Heart right ventricle (tissue), 16 donors: ENCODE data around the gene RPN2. TPM values are rescaled to one million over a fixed set of nuclear protein-coding genes. Genes with fewer than 3 reads are reported as not detected.

Experiments
- ATAC-seq, 8 donors: fragments of 200-7000 bp; cut with Tn5 transposase; one replicate each; pipeline ENCODE4 v1.9.1; 2020; ENCODE audit warnings: mild to moderate bottlenecking in 8 of 8, moderate library complexity in 8 of 8, moderate number of reproducible peaks in 1 of 8
- DNase-seq, 2 donors: peaks; one replicate each; pipeline ENCODE4 v3.0.0-alpha.2; 2020
- H3K27ac ChIP-seq, 10 donors: fragments of 200-600 bp; sonication (generic) in 2 of 10; one replicate each; pipeline versions ENCODE4 v1.5.0 to v1.8.0; 2020 to 2022; ENCODE audit warnings: mild to moderate bottlenecking in 3 of 10
- H3K27me3 ChIP-seq, 7 donors: fragments of 200-600 bp; one replicate each; pipeline ENCODE4 v1.8.0; 2021 to 2022; ENCODE audit warnings: mild to moderate bottlenecking in 2 of 7
- H3K36me3 ChIP-seq, 9 donors: fragments of 200-600 bp; sonication (generic) in 1 of 9; one replicate each; pipeline versions ENCODE4 v1.5.0 to v1.8.0; 2020 to 2022; ENCODE audit warnings: mild to moderate bottlenecking in 2 of 9
- H3K4me1 ChIP-seq, 9 donors: fragments of 200-600 bp; sonication (generic) in 1 of 9; one replicate each; pipeline versions ENCODE4 v1.5.0 to v1.8.0; 2020 to 2022; ENCODE audit warnings: mild to moderate bottlenecking in 4 of 9
- H3K4me3 ChIP-seq, 10 donors: fragments of 200-600 bp; sonication (generic) in 2 of 10; one replicate each; pipeline versions ENCODE4 v1.5.0 to v1.8.0; 2020 to 2022; ENCODE audit warnings: mild to moderate bottlenecking in 7 of 10, moderate library complexity in 2 of 10
- H3K9me3 ChIP-seq, 11 donors: fragments of 200-600 bp in 10 of 11; sonication (generic) in 2 of 11; one replicate each; pipeline versions ENCODE4 v1.5.0 to v1.8.0; 2013 to 2022; ENCODE audit warnings: mild to moderate bottlenecking in 2 of 11, control low read depth in 1 of 11, moderate library complexity in 1 of 11
- CTCF ChIP-seq, 9 donors: fragments of 200-600 bp; sonication (generic) in 2 of 9; IDR thresholded peaks; one replicate each; pipeline versions ENCODE4 v1.5.0 to v1.8.0; 2021 to 2022; ENCODE audit warnings: antibody characterized with exemption in 9 of 9, mild to moderate bottlenecking in 5 of 9, moderate library complexity in 1 of 9
- WGBS, 2 donors: extraction: QIAGEN DNeasy Blood & Tissue Kit; methylation state at CpG; one replicate each; pipeline ENCODE4 v1.1.7; 2013; ENCODE audit warnings: inconsistent platforms in 1 of 2; 5-methylcytosine and 5-hydroxymethylcytosine counted together
- intact Hi-C, 10 donors: fragments of 100-400 bp; cut with DNase I; formaldehyde crosslinking; loops; one replicate each; pipeline versions ENCODE4 v1.11.1 to v1.14.2; 2022
- long read RNA-seq, 3 donors: library from polyadenylated mRNA; unstranded; transcript quantifications; one replicate each; pipeline ENCODE4 v2.0.0, GENCODE V29; 2020 to 2021
- polyA plus RNA-seq, 2 donors: library from polyadenylated mRNA; stranded (reverse); fragments of 200-250 nt; gene quantifications; one replicate each; pipeline ENCODE4 v1.2.3, GENCODE V29; 2013
- total RNA-seq, 10 donors: library from RNA; stranded (reverse); fragmentation: NEBNext Ultra II Directional in 3 of 10; extraction: Animal tissue kit (Norgen Biotek cat#: 25700) in 3 of 10; gene quantifications; one replicate each; pipeline versions ENCODE4 v1.2.1 to v1.2.4, GENCODE V29; 2021 to 2023
- donor health status: Arrhythmogenic right ventricular cardiomyopathy.
- donor health status: ischemic (EF 13 %, LVEDD 7.1; RV severe dilation, severe dysfunction).
- donor health status: healthy with polysubstance abuse.
- donor health status: DM: no; HTN: yes; CAD: no.
- donor health status: DM: no; HTN: no; CAD: no.
- donor health status: ischemic (EF 25% LVEDD 6.9; RV normal size, moderate dysfunction).
- donor health status: ischemic (EF 25% LVEDD 5.7; RV mildly dilated, moderate dysfunction).
- donor health status: healthy.
- donor health status: DM: yes; HTN: yes; CAD: no.
- donor health status: Ischemic cardiomyopathy.
- donor health status: ischemic (EF 35%, LVEDD 5.7; RV mildly dilated, moderate dysfunction).
- donor health status: nonischemic (EF 11% LVEDD 7.7; RV severe dilation, severe dysfunction).
- donor health status: DM: yes; HTN: yes; CAD: no.
- donor health status: PGD.
- donor health status: ischemic (EF 29% LVEDD 5.4; RV normal size, mild dysfunction).
- donor health status: nonischemic (EF 23%, LVEDD 6.1; RV moderate dilation, normal function).

RPN2 gene
- total RNA-seq (100 to 1,000 TPM in 4 of 10 donors, 10 to 100 TPM in 6; 75.4 to 163 (median 95.2) TPM), polyA plus RNA-seq (100 to 1,000 TPM in 1 of 2 donors, 10 to 100 TPM in 1; 30.9 to 166 TPM)
- long read RNA-seq, donor 1, transcript RPN2-201 (17 exons, 2,515 nt) = major isoform, 58 of 296 reads
- long read RNA-seq, donor 1, partial matches to known transcripts = 35 of 296 reads
- long read RNA-seq, donor 1, other reads (novel, unspliced or antisense) = 203 of 296 reads
- long read RNA-seq, donor 2, transcript RPN2-201 (17 exons, 2,515 nt) = major isoform, 58 of 273 reads
- long read RNA-seq, donor 2, partial matches to known transcripts = 43 of 273 reads
- long read RNA-seq, donor 2, other reads (novel, unspliced or antisense) = 172 of 273 reads
- long read RNA-seq, donor 3, transcript RPN2-201 (17 exons, 2,515 nt) = major isoform, 191 of 897 reads
- long read RNA-seq, donor 3, partial matches to known transcripts = 96 of 897 reads
- long read RNA-seq, donor 3, other reads (novel, unspliced or antisense) = 609 of 897 reads

GRCh38 chr20:37178839-37179682, at the start of gene RPN2, which contains the start of gene MROH8:
TSS of gene RPN2 (plus strand) at chr20:37179330. CDS start at chr20:37179357, 27 bp downstream.
TSS of gene MROH8 (minus strand) at chr20:37179548.
- Histone ChIP-seq H3K27ac (peak within 1 kb of the TSS; percentile 94 to 99 (median 98)), H3K9me3 (no peaks in the 10 kb centered on the region), H3K4me3 (peak within 1 kb of the TSS; percentile 65 to 96 (median 82)), H3K4me1 (peaks cover 9 to 49% (median 39%) of the 10 kb centered on the region in 9 donors), H3K27me3 (no peaks in the 10 kb centered on the region), H3K36me3 (peaks cover 0 to 19% (median 1%) of the 10 kb centered on the region in 9 donors)
- no peak for TF ChIP-seq CTCF (IDR thresholded peaks at IDR 0.05)
- WGBS, 2 donors = 0% methylated on average over 75 to 80 of the region's 80 CpGs
- peak; percentile 98 to 100 (median 99) for ATAC-seq
- intact Hi-C loops = loop anchor here in 1 of 10 donors (10.0 kb wide), 1 partner anchor 74 kb away; no protein-coding TSS in a partner anchor
- peak; percentile 98 to 99 for DNase-seq

GRCh38 chr20:37131486-37131885, 47.6 kb upstream of the RPN2 start:
- no peak for TF ChIP-seq CTCF (IDR thresholded peaks at IDR 0.05)
- Histone ChIP-seq H3K27ac (no peak overlapping the region), H3K4me1 (peaks cover 0 to 18% (median 0%) of the 10 kb centered on the region in 9 donors), H3K27me3 (peaks cover 0 to 3% (median 0%) of the 10 kb centered on the region in 7 donors), H3K36me3 (no peaks in the 10 kb centered on the region), H3K9me3 (no peaks in the 10 kb centered on the region), H3K4me3 (no peak overlapping the region)
- 73 to 75% methylated on average over 3 of the region's 3 CpGs for WGBS, 2 donors
- ATAC-seq = no peak
- intact Hi-C loops = no loop called here
- no peak for DNase-seq

- ATAC-seq (peak in 2 of 8 donors; percentile 64 to 77), DNase-seq (no peak)
- intact Hi-C loops = no loop called here
- WGBS, 2 donors = 42 to 59% methylated on average over 2 of the region's 2 CpGs
- peaks cover 0 to 18% (median 0%) of the 10 kb centered on the region in 9 donors for H3K4me1 ChIP-seq
- no peak overlapping the region for H3K27ac ChIP-seq
- H3K9me3 ChIP-seq = no peaks in the 10 kb centered on the region
- no peak for TF ChIP-seq CTCF (IDR thresholded peaks at IDR 0.05)
- H3K27me3 ChIP-seq = peaks cover 0 to under 1% (median 0%) of the 10 kb centered on the region in 7 donors
- no peaks in the 10 kb centered on the region for H3K36me3 ChIP-seq
- no peak overlapping the region for H3K4me3 ChIP-seq
Measured at GRCh38 chr20:37133952-37134351, 45.2 kb upstream of the RPN2 start.

GRCh38 chr20:37137547-37137946, 41.6 kb upstream of the RPN2 start:
- Histone ChIP-seq H3K36me3 (no peaks in the 10 kb centered on the region), H3K4me1 (peaks cover 0 to 18% (median 0%) of the 10 kb centered on the region in 9 donors), H3K27ac (no peak overlapping the region), H3K4me3 (no peak overlapping the region), H3K9me3 (no peaks in the 10 kb centered on the region), H3K27me3 (no peaks in the 10 kb centered on the region)
- TF ChIP-seq CTCF (IDR thresholded peaks at IDR 0.05) = no peak
- WGBS, 2 donors = 67 to 70% methylated on average over 4 of the region's 4 CpGs
- ATAC-seq = no peak
- no peak for DNase-seq
- intact Hi-C loops = loop anchor here in 1 of 10 donors (5.0 kb wide), 1 partner anchor 155 kb away; no protein-coding TSS in a partner anchor
